Brain microvascular endothelial cell (primary cell): ENCODE results near the gene ZNF263.

Source experiments
- DNase-seq: peaks from one replicate; pipeline ENCODE4 v3.0.0-alpha.2; 2020
- H3K27ac ChIP-seq: fragments of 250-450 bp; sonication (Bioruptor Pico); 2 replicates; pipeline ENCODE4 v1.5.1; 2020; ENCODE audit warnings: mild to moderate bottlenecking, moderate library complexity
- H3K27me3 ChIP-seq: fragments of 250-450 bp; sonication (Bioruptor Pico); replicated peaks from 2 replicates; pipeline ENCODE4 v1.5.1; 2020; ENCODE audit warnings: mild to moderate bottlenecking
- H3K36me3 ChIP-seq: fragments of 250-450 bp; sonication (Bioruptor Pico); replicated peaks from 2 replicates; pipeline ENCODE4 v1.5.1; 2020; ENCODE audit warnings: mild to moderate bottlenecking
- H3K4me3 ChIP-seq: 2 replicates; pipeline ENCODE4 v1.5.1; 2011; ENCODE audit warnings: low read depth, mild to moderate bottlenecking, control low read depth, low read length, moderate library complexity
- CTCF ChIP-seq: IDR thresholded peaks from 2 replicates; pipeline ENCODE4 v1.5.1; 2011; ENCODE audit warnings: low read depth, mild to moderate bottlenecking, moderate library complexity, low read length, control low read depth, inconsistent platforms; ENCODE audit errors: missing control alignments
- in situ Hi-C: cut with HindIII; loops from 2 replicates; pipeline ENCODE4 v1.10.0; 2017; ENCODE audit warnings: low sequenced_read_pairs, low pct_ligation_motif_present

Gene ZNF263

GRCh38 chr16:3317315-3317999 lies 34.2 kb downstream of the ZNF263 start:
- Histone ChIP-seq H3K36me3 (peaks cover 42% of the 10 kb centered on the region), H3K27me3 (no peaks in the 10 kb centered on the region), H3K27ac (no peak overlapping the region), H3K4me3 (no peak overlapping the region)
- in situ Hi-C loops = no loop called here
- DNase-seq = no peak
- TF ChIP-seq CTCF = no peak

- TF ChIP-seq CTCF = no peak
- Histone ChIP-seq H3K4me3 (no peak overlapping the region), H3K36me3 (peaks cover 19% of the 10 kb centered on the region), H3K27me3 (no peaks in the 10 kb centered on the region), H3K27ac (no peak overlapping the region)
- in situ Hi-C loops = no loop called here
- DNase-seq = no peak
These were observed 38.5 kb downstream of the ZNF263 start for GRCh38 chr16:3321816-3322215.

GRCh38 chr16:3327514-3327913 lies 44.2 kb downstream of the ZNF263 start:
- H3K27ac ChIP-seq = no peak overlapping the region
- no peak overlapping the region for H3K4me3 ChIP-seq
- in situ Hi-C loops = no loop called here
- H3K27me3 ChIP-seq = no peaks in the 10 kb centered on the region
- no peaks in the 10 kb centered on the region for H3K36me3 ChIP-seq
- TF ChIP-seq CTCF = no peak
- DNase-seq = no peak

GRCh38 chr16:3328104-3328503 lies 44.8 kb downstream of the ZNF263 start:
- in situ Hi-C loops = no loop called here
- TF ChIP-seq CTCF = no peak
- no peak overlapping the region for H3K27ac ChIP-seq
- H3K27me3 ChIP-seq = no peaks in the 10 kb centered on the region
- H3K36me3 ChIP-seq = no peaks in the 10 kb centered on the region
- H3K4me3 ChIP-seq = no peak overlapping the region
- DNase-seq = no peak

DNA sequence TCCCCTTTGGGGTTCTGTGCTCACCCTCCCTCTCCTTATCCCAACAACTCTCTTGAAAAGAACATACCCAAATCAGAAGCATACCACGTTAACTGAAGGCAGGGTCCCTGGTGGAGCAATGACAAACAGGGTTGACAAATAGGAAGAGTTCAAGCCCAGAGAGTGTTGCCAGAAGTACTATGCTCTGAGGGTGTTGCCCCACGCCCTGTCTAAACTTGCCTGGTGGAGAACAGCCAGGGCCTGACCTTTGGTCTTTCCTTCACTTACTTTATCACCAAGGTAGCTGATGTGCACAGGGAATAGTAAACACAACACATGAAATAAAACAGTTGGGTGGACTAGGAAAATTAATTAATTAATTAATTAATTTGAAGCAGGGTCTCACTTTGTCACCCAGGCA lies 45.4 kb downstream of the ZNF263 start:
- no peak for TF ChIP-seq CTCF
- H3K27me3 ChIP-seq = no peaks in the 10 kb centered on the region
- in situ Hi-C loops = no loop called here

More for the DNA sequence above, 45.4 kb downstream of the ZNF263 start:
- Histone ChIP-seq H3K36me3 (no peaks in the 10 kb centered on the region), H3K4me3 (no peak overlapping the region), H3K27ac (no peak overlapping the region)
- no peak for DNase-seq
